ENCODE results near the gene COQ9.

DNA sequence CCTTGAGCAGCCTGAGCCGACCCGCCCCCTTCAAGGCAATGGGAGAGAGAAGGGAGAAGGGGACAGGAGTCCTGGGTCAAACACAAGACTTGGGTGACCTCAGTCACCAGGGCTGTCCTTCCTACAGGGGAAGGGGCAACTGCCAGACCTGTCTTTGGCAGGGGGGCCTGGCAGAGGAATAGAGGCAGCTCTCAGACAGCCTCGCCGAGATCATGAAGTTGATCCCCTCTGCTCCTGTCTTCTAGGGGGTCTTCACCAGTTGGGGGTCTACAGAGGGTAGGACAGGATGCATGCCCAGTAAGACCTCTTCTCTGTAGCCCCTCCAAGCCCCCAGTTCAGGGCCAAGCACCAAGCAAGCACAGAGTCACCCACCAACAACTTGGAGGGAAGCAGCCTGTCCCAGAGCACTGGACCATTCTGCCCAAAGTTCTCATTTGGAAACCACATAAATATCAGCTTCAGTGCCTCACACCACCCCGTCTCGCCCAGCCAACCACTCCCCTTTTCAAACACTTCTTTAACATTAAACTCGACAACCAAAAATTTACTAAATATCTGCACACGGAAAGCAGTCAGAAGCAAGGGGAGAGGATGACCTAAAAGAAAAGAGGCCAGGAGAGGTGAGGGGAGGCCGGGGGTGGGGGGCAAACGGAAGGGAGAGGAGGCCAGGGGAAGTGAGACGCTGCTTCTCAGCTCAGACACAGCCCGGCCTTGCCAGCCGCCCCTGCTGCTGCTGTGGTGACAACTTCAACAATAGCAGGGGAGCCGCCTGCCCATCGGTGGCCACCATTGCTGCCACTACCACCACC, 31.3 kb downstream of the COQ9 start:
- TF ChIP-seq, protein P1, sequence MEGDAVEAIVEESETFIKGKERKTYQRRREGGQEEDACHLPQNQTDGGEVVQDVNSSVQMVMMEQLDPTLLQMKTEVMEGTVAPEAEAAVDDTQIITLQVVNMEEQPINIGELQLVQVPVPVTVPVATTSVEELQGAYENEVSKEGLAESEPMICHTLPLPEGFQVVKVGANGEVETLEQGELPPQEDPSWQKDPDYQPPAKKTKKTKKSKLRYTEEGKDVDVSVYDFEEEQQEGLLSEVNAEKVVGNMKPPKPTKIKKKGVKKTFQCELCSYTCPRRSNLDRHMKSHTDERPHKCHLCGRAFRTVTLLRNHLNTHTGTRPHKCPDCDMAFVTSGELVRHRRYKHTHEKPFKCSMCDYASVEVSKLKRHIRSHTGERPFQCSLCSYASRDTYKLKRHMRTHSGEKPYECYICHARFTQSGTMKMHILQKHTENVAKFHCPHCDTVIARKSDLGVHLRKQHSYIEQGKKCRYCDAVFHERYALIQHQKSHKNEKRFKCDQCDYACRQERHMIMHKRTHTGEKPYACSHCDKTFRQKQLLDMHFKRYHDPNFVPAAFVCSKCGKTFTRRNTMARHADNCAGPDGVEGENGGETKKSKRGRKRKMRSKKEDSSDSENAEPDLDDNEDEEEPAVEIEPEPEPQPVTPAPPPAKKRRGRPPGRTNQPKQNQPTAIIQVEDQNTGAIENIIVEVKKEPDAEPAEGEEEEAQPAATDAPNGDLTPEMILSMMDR (conservative IDR thresholded peaks at IDR 0.05; ENCODE audit: low read depth in 2 of 2), result no peak
- TF ChIP-seq POLR2AphosphoS5 (IDR thresholded peaks at IDR 0.05; ENCODE audit: low read depth), result no peak
- TF ChIP-seq, protein P2, sequence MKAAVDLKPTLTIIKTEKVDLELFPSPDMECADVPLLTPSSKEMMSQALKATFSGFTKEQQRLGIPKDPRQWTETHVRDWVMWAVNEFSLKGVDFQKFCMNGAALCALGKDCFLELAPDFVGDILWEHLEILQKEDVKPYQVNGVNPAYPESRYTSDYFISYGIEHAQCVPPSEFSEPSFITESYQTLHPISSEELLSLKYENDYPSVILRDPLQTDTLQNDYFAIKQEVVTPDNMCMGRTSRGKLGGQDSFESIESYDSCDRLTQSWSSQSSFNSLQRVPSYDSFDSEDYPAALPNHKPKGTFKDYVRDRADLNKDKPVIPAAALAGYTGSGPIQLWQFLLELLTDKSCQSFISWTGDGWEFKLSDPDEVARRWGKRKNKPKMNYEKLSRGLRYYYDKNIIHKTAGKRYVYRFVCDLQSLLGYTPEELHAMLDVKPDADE (IDR thresholded peaks at IDR 0.05), result no peak

All from GM23338 (cell line).